ENCODE data around the gene GCAT. TPM values are rescaled to one million over a fixed set of nuclear protein-coding genes. Genes with fewer than 3 reads are reported as not detected.

The GCAT gene
- total RNA-seq, 1 donor from 2014 or later, result 14.3 TPM

DNA sequence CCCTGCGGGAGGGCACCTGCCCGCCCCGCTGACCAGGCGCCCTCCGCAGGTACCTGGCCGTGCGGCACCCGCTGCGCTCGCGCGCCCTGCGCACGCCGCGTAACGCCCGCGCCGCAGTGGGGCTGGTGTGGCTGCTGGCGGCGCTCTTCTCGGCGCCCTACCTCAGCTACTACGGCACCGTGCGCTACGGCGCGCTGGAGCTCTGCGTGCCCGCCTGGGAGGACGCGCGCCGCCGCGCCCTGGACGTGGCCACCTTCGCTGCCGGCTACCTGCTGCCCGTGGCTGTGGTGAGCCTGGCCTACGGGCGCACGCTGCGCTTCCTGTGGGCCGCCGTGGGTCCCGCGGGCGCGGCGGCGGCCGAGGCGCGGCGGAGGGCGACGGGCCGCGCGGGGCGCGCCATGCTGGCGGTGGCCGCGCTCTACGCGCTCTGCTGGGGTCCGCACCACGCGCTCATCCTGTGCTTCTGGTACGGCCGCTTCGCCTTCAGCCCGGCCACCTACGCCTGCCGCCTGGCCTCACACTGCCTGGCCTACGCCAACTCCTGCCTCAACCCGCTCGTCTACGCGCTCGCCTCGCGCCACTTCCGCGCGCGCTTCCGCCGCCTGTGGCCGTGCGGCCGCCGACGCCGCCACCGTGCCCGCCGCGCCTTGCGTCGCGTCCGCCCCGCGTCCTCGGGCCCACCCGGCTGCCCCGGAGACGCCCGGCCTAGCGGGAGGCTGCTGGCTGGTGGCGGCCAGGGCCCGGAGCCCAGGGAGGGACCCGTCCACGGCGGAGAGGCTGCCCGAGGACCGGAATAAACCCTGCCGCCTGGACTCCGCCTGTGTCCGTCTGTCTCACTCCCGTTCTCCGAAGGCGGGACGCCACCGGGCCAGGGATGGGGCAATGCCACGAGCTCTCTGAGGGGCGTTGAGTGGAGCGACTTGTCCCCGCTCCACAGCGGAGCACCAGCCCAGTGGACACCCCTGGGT is 17.2 kb downstream of the GCAT start:
- peaks cover 34% of the 10 kb centered on the region for H3K27me3 Mint-ChIP-seq (ENCODE audit: low read depth, unreplicated experiment)

DNA sequence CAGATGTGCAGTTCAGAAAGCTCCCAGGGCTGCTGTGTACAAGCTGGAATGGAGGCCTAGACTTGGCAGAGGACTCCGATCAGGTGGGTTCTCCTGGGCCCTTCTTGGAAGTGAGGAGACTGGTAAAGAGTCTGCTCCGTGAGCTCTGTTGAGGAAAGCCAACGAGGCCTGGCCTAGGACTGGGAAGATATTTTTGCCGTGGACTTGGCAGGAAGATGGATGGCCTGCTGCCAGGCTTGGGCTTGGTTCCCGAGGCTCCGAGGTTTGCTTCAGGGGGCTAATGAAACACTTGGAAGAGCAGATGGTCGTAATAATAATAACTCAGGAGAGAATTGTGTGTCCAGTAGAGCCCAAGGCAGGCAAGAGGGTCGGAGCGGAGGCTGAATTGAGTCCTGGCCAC is 19.3 kb downstream of the GCAT start:
- no peak for TF ChIP-seq EZH2 (IDR thresholded peaks at IDR 0.05; ENCODE audit: insufficient read depth, low read length)
- TF ChIP-seq, protein P1, sequence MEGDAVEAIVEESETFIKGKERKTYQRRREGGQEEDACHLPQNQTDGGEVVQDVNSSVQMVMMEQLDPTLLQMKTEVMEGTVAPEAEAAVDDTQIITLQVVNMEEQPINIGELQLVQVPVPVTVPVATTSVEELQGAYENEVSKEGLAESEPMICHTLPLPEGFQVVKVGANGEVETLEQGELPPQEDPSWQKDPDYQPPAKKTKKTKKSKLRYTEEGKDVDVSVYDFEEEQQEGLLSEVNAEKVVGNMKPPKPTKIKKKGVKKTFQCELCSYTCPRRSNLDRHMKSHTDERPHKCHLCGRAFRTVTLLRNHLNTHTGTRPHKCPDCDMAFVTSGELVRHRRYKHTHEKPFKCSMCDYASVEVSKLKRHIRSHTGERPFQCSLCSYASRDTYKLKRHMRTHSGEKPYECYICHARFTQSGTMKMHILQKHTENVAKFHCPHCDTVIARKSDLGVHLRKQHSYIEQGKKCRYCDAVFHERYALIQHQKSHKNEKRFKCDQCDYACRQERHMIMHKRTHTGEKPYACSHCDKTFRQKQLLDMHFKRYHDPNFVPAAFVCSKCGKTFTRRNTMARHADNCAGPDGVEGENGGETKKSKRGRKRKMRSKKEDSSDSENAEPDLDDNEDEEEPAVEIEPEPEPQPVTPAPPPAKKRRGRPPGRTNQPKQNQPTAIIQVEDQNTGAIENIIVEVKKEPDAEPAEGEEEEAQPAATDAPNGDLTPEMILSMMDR (IDR thresholded peaks at IDR 0.05; ENCODE audit: insufficient read depth, low read depth, low read length), result no peak
- H3K9me3 ChIP-seq (ENCODE audit: insufficient read depth, low read depth, low read length), result no peaks in the 10 kb centered on the region
- no peaks in the 10 kb centered on the region for H4K20me1 ChIP-seq (ENCODE audit: insufficient read depth, low read length)
- H3K4me1 Mint-ChIP-seq (ENCODE audit: low read depth, unreplicated experiment), result no peaks in the 10 kb centered on the region
- H3K27me3 ChIP-seq (ENCODE audit: insufficient read depth, low read length), result peaks cover 13% of the 10 kb centered on the region
- H3K4me2 ChIP-seq (ENCODE audit: low read length), result no peak overlapping the region
- no peaks in the 10 kb centered on the region for H3K9me3 Mint-ChIP-seq (ENCODE audit: unreplicated experiment)
- H3K36me3 Mint-ChIP-seq (ENCODE audit: low read depth, unreplicated experiment), result peaks cover 15% of the 10 kb centered on the region
- H2AFZ ChIP-seq (ENCODE audit: low read depth, low read length), result no peak overlapping the region
- H3K27me3 Mint-ChIP-seq (ENCODE audit: low read depth, unreplicated experiment), result peaks cover 23% of the 10 kb centered on the region
- no peak overlapping the region for H3K4me3 Mint-ChIP-seq (ENCODE audit: unreplicated experiment)
- H3K27ac Mint-ChIP-seq (ENCODE audit: unreplicated experiment), result no peak overlapping the region
- no peaks in the 10 kb centered on the region for H3K79me2 ChIP-seq (ENCODE audit: insufficient read depth, low read length)
- no peak for DNase-seq (ENCODE audit: low read depth)
- H3K4me3 ChIP-seq (ENCODE audit: insufficient read depth, low read depth, low read length), result no peak overlapping the region
- H3K4me1 ChIP-seq (ENCODE audit: insufficient read depth, low read length), result peaks cover 4% of the 10 kb centered on the region
- no peak overlapping the region for H3K27ac ChIP-seq (ENCODE audit: low read depth, low read length)
- no peak overlapping the region for H3K9ac ChIP-seq (ENCODE audit: low read length)
- FAIRE-seq, result no peak
- peaks cover 6% of the 10 kb centered on the region for H3K36me3 ChIP-seq (ENCODE audit: insufficient read depth, low read length)

More for the DNA sequence above, 17.2 kb downstream of the GCAT start:
- H3K4me3 ChIP-seq (ENCODE audit: insufficient read depth, low read depth, low read length), result peak overlapping the region; percentile 5
- H2AFZ ChIP-seq (ENCODE audit: low read depth, low read length), result peak overlapping the region; percentile 73
- no peak for FAIRE-seq
- no peaks in the 10 kb centered on the region for H3K79me2 ChIP-seq (ENCODE audit: insufficient read depth, low read length)
- Mint-ChIP-seq H3K27ac (ENCODE audit: unreplicated experiment) (no peak overlapping the region), H3K9me3 (ENCODE audit: unreplicated experiment) (no peaks in the 10 kb centered on the region), H3K36me3 (ENCODE audit: low read depth, unreplicated experiment) (peaks cover 8% of the 10 kb centered on the region), H3K4me1 (ENCODE audit: low read depth, unreplicated experiment) (no peaks in the 10 kb centered on the region), H3K4me3 (ENCODE audit: unreplicated experiment) (no peak overlapping the region)
- no peak overlapping the region for H3K27ac ChIP-seq (ENCODE audit: low read depth, low read length)
- peaks cover 13% of the 10 kb centered on the region for H3K27me3 ChIP-seq (ENCODE audit: insufficient read depth, low read length)
- no peaks in the 10 kb centered on the region for H3K9me3 ChIP-seq (ENCODE audit: insufficient read depth, low read depth, low read length)
- no peaks in the 10 kb centered on the region for H4K20me1 ChIP-seq (ENCODE audit: insufficient read depth, low read length)
- H3K36me3 ChIP-seq (ENCODE audit: insufficient read depth, low read length), result no peaks in the 10 kb centered on the region
- peaks cover 4% of the 10 kb centered on the region for H3K4me1 ChIP-seq (ENCODE audit: insufficient read depth, low read length)
- H3K4me2 ChIP-seq (ENCODE audit: low read length), result peak overlapping the region; percentile 79
- DNase-seq (ENCODE audit: low read depth), result peak; percentile 29
- no peak for TF ChIP-seq EZH2 (IDR thresholded peaks at IDR 0.05; ENCODE audit: insufficient read depth, low read length)
- TF ChIP-seq, protein P1 (IDR thresholded peaks at IDR 0.05; ENCODE audit: insufficient read depth, low read depth, low read length), result no peak
- no peak overlapping the region for H3K9ac ChIP-seq (ENCODE audit: low read length)
